ENCODE data around the gene TTLL10. TPM values are rescaled to one million over a fixed set of nuclear protein-coding genes. Genes with fewer than 3 reads are reported as not detected.

Gene TTLL10
- total RNA-seq, 1 donor from 2014 or later, result 0.47 TPM

- Mint-ChIP-seq H3K9me3 (no peaks in the 10 kb centered on the region), H3K4me1 (peaks cover 5% of the 10 kb centered on the region), H3K27ac (no peak overlapping the region), H3K36me3 (no peaks in the 10 kb centered on the region), H3K4me3 (no peak overlapping the region), H3K27me3 (ENCODE audit: low read depth) (peaks cover 2% of the 10 kb centered on the region)
- no peak for DNase-seq (ENCODE audit: low spot score in 2 of 2, unreplicated experiment in 2 of 2)
- TF ChIP-seq, protein P1, sequence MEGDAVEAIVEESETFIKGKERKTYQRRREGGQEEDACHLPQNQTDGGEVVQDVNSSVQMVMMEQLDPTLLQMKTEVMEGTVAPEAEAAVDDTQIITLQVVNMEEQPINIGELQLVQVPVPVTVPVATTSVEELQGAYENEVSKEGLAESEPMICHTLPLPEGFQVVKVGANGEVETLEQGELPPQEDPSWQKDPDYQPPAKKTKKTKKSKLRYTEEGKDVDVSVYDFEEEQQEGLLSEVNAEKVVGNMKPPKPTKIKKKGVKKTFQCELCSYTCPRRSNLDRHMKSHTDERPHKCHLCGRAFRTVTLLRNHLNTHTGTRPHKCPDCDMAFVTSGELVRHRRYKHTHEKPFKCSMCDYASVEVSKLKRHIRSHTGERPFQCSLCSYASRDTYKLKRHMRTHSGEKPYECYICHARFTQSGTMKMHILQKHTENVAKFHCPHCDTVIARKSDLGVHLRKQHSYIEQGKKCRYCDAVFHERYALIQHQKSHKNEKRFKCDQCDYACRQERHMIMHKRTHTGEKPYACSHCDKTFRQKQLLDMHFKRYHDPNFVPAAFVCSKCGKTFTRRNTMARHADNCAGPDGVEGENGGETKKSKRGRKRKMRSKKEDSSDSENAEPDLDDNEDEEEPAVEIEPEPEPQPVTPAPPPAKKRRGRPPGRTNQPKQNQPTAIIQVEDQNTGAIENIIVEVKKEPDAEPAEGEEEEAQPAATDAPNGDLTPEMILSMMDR (IDR thresholded peaks at IDR 0.05; ENCODE audit: unreplicated experiment), result no peak
Measured at GRCh38 chr1:1240822-1241587, 67.3 kb downstream of the TTLL10 start.

DNA sequence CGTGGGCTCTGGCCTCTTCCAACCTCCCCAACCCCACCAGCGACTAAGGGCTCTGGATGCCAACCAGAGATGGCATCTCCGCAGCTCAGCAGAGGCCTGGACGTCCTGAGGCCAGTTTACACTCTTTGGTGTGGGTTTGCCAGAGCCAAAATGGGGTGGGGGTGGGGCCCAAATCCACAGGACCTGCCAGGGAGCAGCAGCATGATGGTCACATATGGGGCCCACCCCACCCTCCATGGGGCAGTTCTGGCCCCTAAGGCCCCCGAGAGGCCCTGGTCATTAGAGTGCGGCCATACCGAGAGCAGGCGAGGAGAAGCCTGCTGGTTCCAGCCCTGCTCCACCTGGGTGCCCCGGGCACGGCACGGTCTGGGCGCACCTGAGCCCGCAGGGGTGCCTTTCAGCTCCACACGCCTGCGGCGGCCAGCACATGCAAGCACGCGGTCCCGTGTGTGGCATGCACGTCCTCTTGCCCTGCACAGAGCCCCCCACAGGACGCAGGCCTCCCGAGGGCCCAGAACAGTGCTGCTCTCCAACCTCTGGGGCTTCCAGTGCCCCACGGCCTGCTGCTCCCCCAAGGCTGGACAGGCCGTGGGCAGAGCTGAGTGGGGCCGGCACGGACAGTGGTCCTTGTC is 68.0 kb downstream of the TTLL10 start:
- no peaks in the 10 kb centered on the region for H3K9me3 Mint-ChIP-seq
- peaks cover 2% of the 10 kb centered on the region for H3K27me3 Mint-ChIP-seq (ENCODE audit: low read depth)
- H3K27ac Mint-ChIP-seq, result no peak overlapping the region
- peaks cover 5% of the 10 kb centered on the region for H3K4me1 Mint-ChIP-seq
- no peaks in the 10 kb centered on the region for H3K36me3 Mint-ChIP-seq
- TF ChIP-seq, protein P1 (IDR thresholded peaks at IDR 0.05; ENCODE audit: unreplicated experiment), result no peak
- no peak for DNase-seq (ENCODE audit: low spot score in 2 of 2, unreplicated experiment in 2 of 2)
- no peak overlapping the region for H3K4me3 Mint-ChIP-seq

- Mint-ChIP-seq H3K27me3 (ENCODE audit: low read depth) (peaks cover 8% of the 10 kb centered on the region), H3K4me3 (no peak overlapping the region), H3K27ac (no peak overlapping the region), H3K9me3 (no peaks in the 10 kb centered on the region), H3K36me3 (no peaks in the 10 kb centered on the region), H3K4me1 (peaks cover 2% of the 10 kb centered on the region)
- TF ChIP-seq, protein P1 (IDR thresholded peaks at IDR 0.05; ENCODE audit: unreplicated experiment), result no peak
- DNase-seq (ENCODE audit: low spot score in 2 of 2, unreplicated experiment in 2 of 2), result no peak
Measured at GRCh38 chr1:1242461-1243265, 69.0 kb downstream of the TTLL10 start.

DNA sequence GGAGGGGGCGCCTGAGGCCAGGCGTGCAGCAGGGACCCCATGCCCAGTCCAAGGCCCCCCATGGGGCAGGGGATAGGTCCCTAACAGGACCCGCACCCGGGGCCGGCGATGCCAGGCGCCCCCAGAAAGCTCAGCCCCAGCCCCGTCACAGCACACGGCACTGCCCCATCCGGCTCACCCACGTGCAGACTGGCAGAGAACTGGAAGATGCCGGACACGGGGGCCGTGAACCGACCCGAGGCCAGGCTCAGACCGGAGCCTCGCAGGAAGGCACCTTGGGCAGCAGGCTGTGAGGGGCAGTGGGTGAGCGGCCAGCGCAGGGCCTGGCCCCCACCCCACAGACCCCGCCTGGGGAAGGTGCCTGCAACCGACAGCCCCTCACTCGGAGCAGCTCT is 69.6 kb downstream of the TTLL10 start:
- H3K4me1 Mint-ChIP-seq, result peaks cover 2% of the 10 kb centered on the region
- TF ChIP-seq, protein P1 (IDR thresholded peaks at IDR 0.05; ENCODE audit: unreplicated experiment), result no peak
- H3K4me3 Mint-ChIP-seq, result no peak overlapping the region
- no peak for DNase-seq (ENCODE audit: low spot score in 2 of 2, unreplicated experiment in 2 of 2)
- no peak overlapping the region for H3K27ac Mint-ChIP-seq
- H3K9me3 Mint-ChIP-seq, result no peaks in the 10 kb centered on the region
- peaks cover 12% of the 10 kb centered on the region for H3K27me3 Mint-ChIP-seq (ENCODE audit: low read depth)
- no peaks in the 10 kb centered on the region for H3K36me3 Mint-ChIP-seq

- TF ChIP-seq, protein P1 (IDR thresholded peaks at IDR 0.05; ENCODE audit: unreplicated experiment), result no peak
- no peak overlapping the region for H3K4me3 Mint-ChIP-seq
- no peaks in the 10 kb centered on the region for H3K9me3 Mint-ChIP-seq
- H3K4me1 Mint-ChIP-seq, result peaks cover 2% of the 10 kb centered on the region
- no peaks in the 10 kb centered on the region for H3K36me3 Mint-ChIP-seq
- no peak for DNase-seq (ENCODE audit: low spot score in 2 of 2, unreplicated experiment in 2 of 2)
- peaks cover 12% of the 10 kb centered on the region for H3K27me3 Mint-ChIP-seq (ENCODE audit: low read depth)
- no peak overlapping the region for H3K27ac Mint-ChIP-seq
Measured at GRCh38 chr1:1243807-1244191, 70.1 kb downstream of the TTLL10 start.

Data from mesothelial cell of epicardium (in vitro differentiated cells).